AG09319 (cell line): ENCODE results near the gene PNN.
"Not testable (repeated sequence)": the region's sequence is repeated elsewhere in the genome, so short reads cannot be mapped to it uniquely, and the experiment has no call there.

Source experiments
- DNase-seq: peaks from one replicate; pipeline ENCODE4 v3.0.0-alpha.2; 2010; ENCODE audit warnings: low read depth; ENCODE audit errors: extremely low read depth
- CTCF ChIP-seq: IDR thresholded peaks from 2 replicates; pipeline ENCODE4 v1.5.1; 2011; ENCODE audit warnings: low read depth, mild to moderate bottlenecking, inconsistent platforms, low read length, moderate library complexity

PNN gene

GRCh38 chr14:39181693-39182047, 6.6 kb downstream of the PNN start:
- TF ChIP-seq CTCF = no peak
- no peak for DNase-seq

GRCh38 chr14:39182770-39183684, 8.0 kb downstream of the PNN start:
- DNase-seq = no peak
- TF ChIP-seq CTCF = no peak

- DNase-seq = not testable (repeated sequence)
Observed at GRCh38 chr14:39183685-39184003, 8.6 kb downstream of the PNN start.

- no peak for TF ChIP-seq CTCF
- no peak for DNase-seq
Observed at GRCh38 chr14:39184628-39185255, 9.7 kb downstream of the PNN start.

- TF ChIP-seq CTCF = no peak
- DNase-seq = no peak
Observed at GRCh38 chr14:39185256-39186049, 10.4 kb downstream of the PNN start.

GRCh38 chr14:39186941-39187525, 12.0 kb downstream of the PNN start:
- no peak for TF ChIP-seq CTCF
- DNase-seq = no peak

GRCh38 chr14:39203659-39204606, 28.9 kb downstream of the PNN start:
- no peak for TF ChIP-seq CTCF
- DNase-seq = no peak

GRCh38 chr14:39207430-39207829, 32.4 kb downstream of the PNN start:
- not testable (repeated sequence) for DNase-seq
